GM12878 (cell line): ENCODE data around the gene LMBRD1. TPM values are rescaled to one million over a fixed set of nuclear protein-coding genes. Genes with fewer than 3 reads are reported as not detected.

Experiments used
- ATAC-seq: fragments of 200-7000 bp; cut with Tn5 transposase; 3 replicates; pipeline ENCODE4 v1.9.1; 2020; ENCODE audit warnings: mild to moderate bottlenecking, moderate library complexity
- BruUV-seq: library from RNA; stranded (reverse); fragments of 400-500 nt; replicated peaks from 2 replicates; lab custom pipeline; 2021; lab: Mats Ljungman, UMichigan
- CTCF ChIA-PET: fragments of 300-600 bp; sonication (Branson Sonifier 250); formaldehyde crosslinking; extraction: SDS; loops from one replicate; lab custom pipeline; 2021; ENCODE audit warnings: inconsistent platforms; lab: Yijun Ruan, JAX
- POLR2A ChIA-PET: fragments of 350-600 bp; formaldehyde crosslinking; extraction: SDS; loops from one replicate; lab custom pipeline; 2021; ENCODE audit warnings: inconsistent platforms; lab: Charles Lee
- RAD21 ChIA-PET: fragments of 300-600 bp; sonication (Branson Sonifier 250); formaldehyde crosslinking; loops from one replicate; lab custom pipeline; 2023; ENCODE audit warnings: antibody characterized with exemption; ENCODE audit not compliant: unreplicated experiment; lab: Charles Lee
- SMC1A ChIA-PET: fragments of 300-600 bp; sonication (Branson Sonifier 250); formaldehyde crosslinking; loops from one replicate; lab custom pipeline; 2023; ENCODE audit not compliant: unreplicated experiment, uncharacterized antibody; lab: Charles Lee
- DNase-seq: peaks from one replicate; pipeline ENCODE4 v3.0.0-alpha.2; 2011; ENCODE audit warnings: low read depth, low spot score
- FAIRE-seq: peaks from 3 replicates; lab custom pipeline; 2011; peaks lifted over from hg19 to GRCh38; lab: Jason Lieb, UNC
- H2AFZ ChIP-seq: 2 replicates; pipeline ENCODE4 v1.6.0; 2011; ENCODE audit warnings: low read depth, low read length, control low read depth; ENCODE audit not compliant: control insufficient read depth
- H3K27ac ChIP-seq: 2 replicates; pipeline ENCODE4 v1.5.1; 2011; ENCODE audit warnings: control low read depth; ENCODE audit not compliant: control insufficient read depth, insufficient read depth
- H3K27me3 ChIP-seq, 2 experiments: replicated peaks in 1 of 2; 2 replicates each; pipeline versions ENCODE4 v1.6.0 to v1.6.1; 2011; ENCODE audit warnings: low read length in 1 of 2; ENCODE audit not compliant: control insufficient read depth in 2 of 2, insufficient read depth in 2 of 2
- H3K36me3 ChIP-seq, 2 experiments: 2 replicates each; pipeline ENCODE4 v1.5.1; 2011; ENCODE audit warnings: low read length in 1 of 2; ENCODE audit not compliant: control insufficient read depth in 2 of 2, insufficient read depth in 2 of 2
- H3K4me1 ChIP-seq: 2 replicates; pipeline ENCODE4 v1.6.1; 2011; ENCODE audit warnings: mild to moderate bottlenecking, low read length, moderate library complexity, mixed read lengths; ENCODE audit not compliant: control insufficient read depth, insufficient read depth
- H3K4me2 ChIP-seq: 2 replicates; pipeline ENCODE4 v1.6.0; 2011; ENCODE audit warnings: control low read depth; ENCODE audit not compliant: control insufficient read depth, insufficient read depth
- H3K4me3 ChIP-seq: fragments of 200-600 bp; sonication (generic); 2 replicates; pipeline ENCODE4 v1.5.1; 2016
- H3K79me2 ChIP-seq: 2 replicates; pipeline ENCODE4 v1.6.0; 2011; ENCODE audit warnings: low read length; ENCODE audit not compliant: control insufficient read depth, insufficient read depth
- H3K9ac ChIP-seq: 2 replicates; pipeline ENCODE4 v1.8.0; 2011; ENCODE audit warnings: low read length, control low read depth, mixed read lengths; ENCODE audit not compliant: control insufficient read depth, insufficient read depth
- H3K9me3 ChIP-seq: replicated peaks from 3 replicates; pipeline ENCODE4 v1.5.1; 2011; ENCODE audit warnings: mild to moderate bottlenecking, low read length; ENCODE audit not compliant: control insufficient read depth, insufficient read depth
- H4K20me1 ChIP-seq: 2 replicates; pipeline ENCODE4 v1.6.0; 2011; ENCODE audit not compliant: control insufficient read depth, insufficient read depth
- CTCF ChIP-seq, 3 experiments: IDR thresholded peaks in 2 of 3; conservative IDR thresholded peaks in 1 of 3; 2 replicates each; pipeline ENCODE4 v1.5.1; 2011; ENCODE audit warnings: low read depth in 3 of 3, low read length in 3 of 3, mild to moderate bottlenecking in 3 of 3, control low read depth in 2 of 3, moderate library complexity in 2 of 3, inconsistent platforms in 1 of 3, mixed read lengths in 1 of 3; ENCODE audit not compliant: control insufficient read depth in 2 of 3, insufficient read depth in 1 of 3; ENCODE audit errors: extremely low read depth in 1 of 3
- HCFC1 ChIP-seq: fragments of 150-350 bp; IDR thresholded peaks from 2 replicates; pipeline ENCODE4 v1.6.1; 2014; ENCODE audit warnings: low read length
- MXI1 ChIP-seq: fragments of 150-350 bp; IDR thresholded peaks from 2 replicates; pipeline ENCODE4 v1.6.1; 2011; ENCODE audit warnings: low read depth, mild to moderate bottlenecking, inconsistent platforms, low read length, improper control_type of control experiment
- NBN ChIP-seq: fragments of 450-650 bp; IDR thresholded peaks from 2 replicates; pipeline ENCODE4 v1.6.1; 2016
- NFYB ChIP-seq: IDR thresholded peaks from 2 replicates; pipeline ENCODE4 v1.6.1; 2011; ENCODE audit warnings: low read depth, mild to moderate bottlenecking, low read length, improper control_type of control experiment, moderate library complexity; ENCODE audit not compliant: insufficient read depth
- PAX5 ChIP-seq: IDR thresholded peaks from 2 replicates; pipeline ENCODE4 v1.6.1; 2011; ENCODE audit warnings: low read depth, low read length, borderline replicate concordance
- RAD21 ChIP-seq: IDR thresholded peaks from 2 replicates; pipeline ENCODE4 v1.6.1; 2011; ENCODE audit warnings: mild to moderate bottlenecking, low read depth, low read length, moderate library complexity; ENCODE audit not compliant: insufficient read depth
- RAD51 ChIP-seq: fragments of 450-650 bp; IDR thresholded peaks from 2 replicates; pipeline ENCODE4 v1.6.1; 2016; ENCODE audit warnings: moderate library complexity, mild to moderate bottlenecking, inconsistent platforms
- SMC3 ChIP-seq: IDR thresholded peaks from 2 replicates; pipeline ENCODE4 v1.6.1; 2011; ENCODE audit warnings: low read length, improper control_type of control experiment, borderline replicate concordance
- SUPT20H ChIP-seq: IDR thresholded peaks from 2 replicates; pipeline ENCODE4 v1.6.1; 2011; ENCODE audit warnings: low read depth, mild to moderate bottlenecking, low read length, moderate library complexity, borderline replicate concordance; ENCODE audit not compliant: control insufficient read depth
- TBL1XR1 ChIP-seq: IDR thresholded peaks from 2 replicates; pipeline ENCODE4 v1.6.1; 2012; ENCODE audit warnings: low read depth, low read length, improper control_type of control experiment
- WGBS: methylation state at CpG from one replicate; pipeline ENCODE4 v1.1.6; 2016; ENCODE audit warnings: low lambda C conversion rate; ENCODE audit not compliant: insufficient replicate concordance, insufficient coverage; ENCODE audit errors: missing lambda C conversion rate; 5-methylcytosine and 5-hydroxymethylcytosine counted together
- in situ Hi-C: fragments of 300-500 bp; cut with MboI; formaldehyde crosslinking; loops from 9 replicates; pipeline ENCODE4 v1.14.3; 2018; ENCODE audit warnings: mixed read lengths
- intact Hi-C: fragments of 100-400 bp; cut with micrococcal nuclease; formaldehyde crosslinking; loops from one replicate; pipeline ENCODE4 v1.14.2; 2022; ENCODE audit not compliant: unreplicated experiment
- polyA plus RNA-seq, 11 experiments: library from polyadenylated mRNA; depleted of rRNA in 4 of 11; unstranded in 6 of 11; stranded (reverse) in 5 of 11; fragments of >200 nt; fragmentation: Nextera tagmentation in 4 of 11; fragmentation: Illumina TruSeq in 1 of 11; extraction: Ambion mirVana in 4 of 11; extraction: Trizol in 1 of 11; gene quantifications; 1 replicate in 1 of 11; 2 replicates in 10 of 11; pipeline versions ENCODE4 v1.2.1 to v1.2.3, GENCODE V29; 2011 to 2016; ENCODE audit warnings: inconsistent platforms in 2 of 11, missing spikeins in 2 of 11, low read depth in 1 of 11
- total RNA-seq, 4 experiments: library from RNA; depleted of rRNA in 3 of 4; stranded (reverse); fragments of >200 nt in 3 of 4; fragmentation: Illumina TruSeq in 1 of 4; extraction: Trizol in 1 of 4; gene quantifications; 2 replicates each; pipeline versions ENCODE4 v1.2.1 to v1.2.3, GENCODE V29; 2013 to 2021
- TF ChIP-seq, protein P1 (sequence below): fragments of 450-650 bp; IDR thresholded peaks from 2 replicates; pipeline ENCODE4 v1.6.1; 2016; ENCODE audit warnings: mild to moderate bottlenecking

LMBRD1 gene
- total and polyA plus RNA-seq, 10 of the 15 experiments (the other 5 are each of a cell fraction or from before 2014, with no cell fraction given), result 20.0 to 82.1 (median 27.2) TPM

- TF ChIP-seq MXI1 (no peak), PAX5 (no peak), NFYB (no peak), RAD51 (no peak)
Measured at GRCh38 chr6:69722683-69723082, 74.1 kb downstream of the LMBRD1 start (continued).

GRCh38 chr6:69719602-69720193 is 77.1 kb downstream of the LMBRD1 start:
- H2AFZ ChIP-seq, result no peak overlapping the region
- H3K79me2 ChIP-seq, result no peaks in the 10 kb centered on the region
- intact Hi-C loops, result loop anchor here (5.0 kb wide), 1 partner anchor 388 kb away; no protein-coding TSS in a partner anchor
- FAIRE-seq (peak; percentile 71), ATAC-seq (peak; percentile 94), DNase-seq (no peak)
- H3K27me3 ChIP-seq, result no peaks in the 10 kb centered on the region
- H3K4me1 ChIP-seq, result no peaks in the 10 kb centered on the region
- H3K9me3 ChIP-seq, result no peaks in the 10 kb centered on the region
- H3K4me3 ChIP-seq, result no peak overlapping the region
- H3K27ac ChIP-seq, result no peak overlapping the region
- in situ Hi-C loops, result no loop called here
- H3K4me2 ChIP-seq, result no peak overlapping the region
- no peak overlapping the region for H3K9ac ChIP-seq
- BruUV-seq, result no TSS peak
- ChIA-PET CTCF (interaction anchor here (0.7 to 2.9 kb wide), 9 partner anchors 12 to 446 kb away, joined by 3 to 17 read pairs (median 3); no protein-coding TSS in a partner anchor), RAD21 (interaction anchor here (0.9 kb wide), 1 partner anchor 387 kb away, joined by 3 read pairs; no protein-coding TSS in a partner anchor), POLR2A (no interaction called here), SMC1A (interaction anchor here (0.6 to 1.5 kb wide), 8 partner anchors 12 to 337 kb away, joined by 3 to 4 read pairs (median 3); no protein-coding TSS in a partner anchor)
- WGBS, result 23% methylated on average over 2 of the region's 2 CpGs
- TF ChIP-seq CTCF (IDR thresholded peaks at IDR 0.05 in 2 of 3, conservative IDR thresholded peaks at IDR 0.05 in 1 of 3; ENCODE audit: control insufficient read depth in 2 of 3, extremely low read depth in 1 of 3, insufficient read depth in 1 of 3, low read depth in 3 of 3, low read length in 3 of 3) (peak; percentile 35 to 47 (median 45)), TBL1XR1 (no peak), NBN (no peak), SMC3 (peak; percentile 34; the same call in 1 of the 2 replicates), HCFC1 (no peak), NFYB (no peak), RAD21 (peak; percentile 62), SUPT20H (no peak)
- TF ChIP-seq, protein P1, sequence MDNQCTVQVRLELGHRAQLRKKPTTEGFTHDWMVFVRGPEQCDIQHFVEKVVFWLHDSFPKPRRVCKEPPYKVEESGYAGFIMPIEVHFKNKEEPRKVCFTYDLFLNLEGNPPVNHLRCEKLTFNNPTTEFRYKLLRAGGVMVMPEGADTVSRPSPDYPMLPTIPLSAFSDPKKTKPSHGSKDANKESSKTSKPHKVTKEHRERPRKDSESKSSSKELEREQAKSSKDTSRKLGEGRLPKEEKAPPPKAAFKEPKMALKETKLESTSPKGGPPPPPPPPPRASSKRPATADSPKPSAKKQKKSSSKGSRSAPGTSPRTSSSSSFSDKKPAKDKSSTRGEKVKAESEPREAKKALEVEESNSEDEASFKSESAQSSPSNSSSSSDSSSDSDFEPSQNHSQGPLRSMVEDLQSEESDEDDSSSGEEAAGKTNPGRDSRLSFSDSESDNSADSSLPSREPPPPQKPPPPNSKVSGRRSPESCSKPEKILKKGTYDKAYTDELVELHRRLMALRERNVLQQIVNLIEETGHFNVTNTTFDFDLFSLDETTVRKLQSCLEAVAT, result no peak
- H4K20me1 ChIP-seq, result no peaks in the 10 kb centered on the region
- peaks cover 8 to 20% of the 10 kb centered on the region in 2 experiments for H3K36me3 ChIP-seq
